ENCODE results near the gene MLEC.

The MLEC gene

GRCh38 chr12:120749256-120749655, 62.3 kb downstream of the MLEC start:
- DNase-seq = no peak

DNA sequence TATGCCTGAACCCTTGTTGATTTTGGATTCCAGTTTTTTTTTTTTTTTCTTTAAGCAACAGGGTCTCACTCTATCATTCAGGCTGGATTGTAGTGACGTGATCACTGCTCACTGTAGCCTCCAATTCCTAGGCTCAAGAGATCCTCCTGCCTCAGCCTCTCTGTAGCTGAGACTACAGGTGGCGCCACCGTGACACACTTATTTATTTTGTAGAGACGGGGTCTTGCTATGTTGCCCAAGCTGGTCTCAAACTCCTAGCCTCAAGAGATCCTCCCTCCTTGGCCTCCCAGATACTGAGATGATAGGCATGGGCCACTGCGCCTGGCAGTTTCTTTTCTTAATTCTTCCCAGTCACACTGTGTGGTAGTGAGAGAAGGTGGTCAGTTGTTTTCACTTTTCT, 63.9 kb downstream of the MLEC start:
- no peak for DNase-seq

GRCh38 chr12:120751389-120751788, 64.4 kb downstream of the MLEC start:
- no peak for DNase-seq

All from CD4-positive, alpha-beta T cell treated with Interferon alpha-2 for 1 hour (primary cell).